HepG2 (cell line): ENCODE data around the gene UBE2L6. TPM values are rescaled to one million over a fixed set of nuclear protein-coding genes. Genes with fewer than 3 reads are reported as not detected.

Source experiments
- ARNT ChIP-seq: fragments of 450-650 bp; IDR thresholded peaks from 2 replicates; pipeline ENCODE4 v1.6.1; 2017
- CCDC6 ChIP-seq: sonication (generic); formaldehyde crosslinking; IDR thresholded peaks from 2 replicates; pipeline ENCODE4 v1.8.1; 2022; ENCODE audit warnings: mild to moderate bottlenecking, missing genetic modification reagents, moderate library complexity
- MXI1 ChIP-seq: IDR thresholded peaks from 3 replicates; pipeline ENCODE4 v1.6.1; 2012; ENCODE audit warnings: low read depth, low read length, inconsistent platforms, borderline replicate concordance
- NFIC ChIP-seq: IDR thresholded peaks from 2 replicates; pipeline ENCODE4 v1.6.1; 2012; ENCODE audit warnings: mild to moderate bottlenecking, low read length, inconsistent platforms
- POLR2A ChIP-seq, 2 experiments: IDR thresholded peaks; 2 replicates each; pipeline ENCODE4 v1.6.1; 2011; ENCODE audit warnings: low read depth in 2 of 2, low read length in 2 of 2, mild to moderate bottlenecking in 1 of 2, moderate library complexity in 1 of 2; ENCODE audit not compliant: insufficient read depth in 1 of 2
- ZFX ChIP-seq: sonication (generic); formaldehyde crosslinking; IDR thresholded peaks from 2 replicates; pipeline ENCODE4 v1.4.0; 2020; ENCODE audit warnings: mild to moderate bottlenecking, low read depth, missing genetic modification reagents, moderate library complexity
- ZNF616 ChIP-seq: sonication (generic); formaldehyde crosslinking; IDR thresholded peaks from 2 replicates; pipeline ENCODE4 v1.5.0; 2020; ENCODE audit warnings: low read depth, mild to moderate bottlenecking, missing genetic modification reagents
- ZNF713 ChIP-seq: sonication (generic); formaldehyde crosslinking; IDR thresholded peaks from 2 replicates; pipeline ENCODE4 v1.4.0; 2020; ENCODE audit warnings: mild to moderate bottlenecking, missing genetic modification reagents
- ZSCAN30 ChIP-seq: sonication (generic); formaldehyde crosslinking; IDR thresholded peaks from 2 replicates; pipeline ENCODE4 v1.5.0; 2020; ENCODE audit warnings: mild to moderate bottlenecking, missing genetic modification reagents
- polyA plus RNA-seq, 8 experiments: library from polyadenylated mRNA; depleted of rRNA in 3 of 8; stranded (reverse) in 7 of 8; unstranded in 1 of 8; fragments of >200 nt; fragmentation: Illumina TruSeq in 4 of 8; extraction: Trizol in 4 of 8; gene quantifications; 2 replicates each; pipeline versions ENCODE4 v1.2.1 to v1.2.3, GENCODE V29; 2011 to 2016; ENCODE audit warnings: low read depth in 4 of 8, missing spikeins in 1 of 8, mixed read lengths in 1 of 8; ENCODE audit not compliant: insufficient read depth in 1 of 8
- total RNA-seq, 5 experiments: library from RNA; depleted of rRNA; stranded (reverse); fragments of >200 nt; fragmentation: Illumina TruSeq; extraction: Trizol; gene quantifications; 2 replicates each; pipeline ENCODE4 v1.2.3, GENCODE V29; 2016; ENCODE audit warnings: low read depth in 1 of 5
- TF ChIP-seq, protein P1 (sequence below): sonication (generic); formaldehyde crosslinking; IDR thresholded peaks from 2 replicates; pipeline ENCODE4 v1.4.0; 2020; ENCODE audit warnings: mild to moderate bottlenecking, missing genetic modification reagents
- TF ChIP-seq, protein P2 (sequence below): sonication (generic); formaldehyde crosslinking; IDR thresholded peaks from 2 replicates; pipeline ENCODE4 v1.8.0; 2023; ENCODE audit warnings: mild to moderate bottlenecking, missing genetic modification reagents
- TF ChIP-seq, protein P3 (sequence below): IDR thresholded peaks from 2 replicates; pipeline ENCODE4 v1.6.1; 2016; ENCODE audit warnings: low read depth, borderline replicate concordance
- TF ChIP-seq, protein P4 (sequence below): sonication (generic); formaldehyde crosslinking; IDR thresholded peaks from 2 replicates; pipeline ENCODE4 v1.4.0; 2020; ENCODE audit warnings: missing genetic modification reagents
- TF ChIP-seq, protein P5 (sequence below): sonication (generic); formaldehyde crosslinking; IDR thresholded peaks from 2 replicates; pipeline ENCODE4 v1.4.0; 2020; ENCODE audit warnings: missing genetic modification reagents
- TF ChIP-seq, protein P6 (sequence below): sonication (generic); formaldehyde crosslinking; IDR thresholded peaks from 2 replicates; pipeline ENCODE4 v1.4.0; 2020; ENCODE audit warnings: low read depth, missing genetic modification reagents

UBE2L6 gene
- total and polyA plus RNA-seq, 2 of the 13 experiments (the other 11 are each of a cell fraction or from before 2014, with no cell fraction given): 30.3 to 30.4 TPM

DNA sequence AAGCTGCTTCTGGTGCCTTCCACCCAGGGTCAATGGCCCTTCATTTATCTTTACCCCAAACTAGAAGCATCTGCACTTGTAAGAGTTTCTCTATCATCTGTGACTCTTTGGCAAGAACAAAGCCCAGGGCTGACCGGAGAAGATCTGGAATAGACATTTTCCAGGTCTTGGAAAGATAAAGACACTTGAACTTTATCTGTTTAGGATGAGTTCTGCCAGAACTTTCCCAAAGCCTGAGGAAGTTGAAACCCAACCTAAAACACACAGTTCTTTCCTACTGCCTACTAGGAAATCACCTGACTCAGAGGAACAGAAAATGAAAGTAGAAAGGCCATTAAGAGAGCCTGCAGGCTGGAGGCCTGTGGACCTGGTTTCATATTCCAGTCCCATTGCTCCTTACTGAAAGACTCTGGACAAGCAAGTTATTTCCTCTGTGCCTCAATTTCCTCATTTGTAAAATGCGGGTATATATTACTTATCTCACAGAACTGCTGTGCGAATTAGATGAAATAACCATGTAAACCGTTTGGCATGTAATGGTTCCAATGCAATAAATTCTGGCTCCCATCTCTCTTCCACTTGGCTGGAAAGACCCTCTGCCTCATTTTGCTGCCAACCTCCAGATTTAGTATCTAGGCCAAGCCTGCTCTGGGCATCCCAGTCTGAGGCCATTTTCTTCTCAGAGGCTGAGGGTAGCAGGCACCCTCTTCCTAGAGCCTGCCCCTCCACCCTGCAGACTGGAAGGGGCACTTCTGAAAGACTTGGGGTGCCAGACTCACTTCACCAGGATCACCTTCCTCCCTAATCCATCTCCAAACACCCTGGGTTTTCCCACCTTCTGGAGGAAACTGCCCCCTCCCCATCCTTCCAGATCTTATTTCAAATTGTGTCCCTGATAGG, 1.2 kb downstream of the UBE2L6 start (continued):
- TF ChIP-seq, protein P1, sequence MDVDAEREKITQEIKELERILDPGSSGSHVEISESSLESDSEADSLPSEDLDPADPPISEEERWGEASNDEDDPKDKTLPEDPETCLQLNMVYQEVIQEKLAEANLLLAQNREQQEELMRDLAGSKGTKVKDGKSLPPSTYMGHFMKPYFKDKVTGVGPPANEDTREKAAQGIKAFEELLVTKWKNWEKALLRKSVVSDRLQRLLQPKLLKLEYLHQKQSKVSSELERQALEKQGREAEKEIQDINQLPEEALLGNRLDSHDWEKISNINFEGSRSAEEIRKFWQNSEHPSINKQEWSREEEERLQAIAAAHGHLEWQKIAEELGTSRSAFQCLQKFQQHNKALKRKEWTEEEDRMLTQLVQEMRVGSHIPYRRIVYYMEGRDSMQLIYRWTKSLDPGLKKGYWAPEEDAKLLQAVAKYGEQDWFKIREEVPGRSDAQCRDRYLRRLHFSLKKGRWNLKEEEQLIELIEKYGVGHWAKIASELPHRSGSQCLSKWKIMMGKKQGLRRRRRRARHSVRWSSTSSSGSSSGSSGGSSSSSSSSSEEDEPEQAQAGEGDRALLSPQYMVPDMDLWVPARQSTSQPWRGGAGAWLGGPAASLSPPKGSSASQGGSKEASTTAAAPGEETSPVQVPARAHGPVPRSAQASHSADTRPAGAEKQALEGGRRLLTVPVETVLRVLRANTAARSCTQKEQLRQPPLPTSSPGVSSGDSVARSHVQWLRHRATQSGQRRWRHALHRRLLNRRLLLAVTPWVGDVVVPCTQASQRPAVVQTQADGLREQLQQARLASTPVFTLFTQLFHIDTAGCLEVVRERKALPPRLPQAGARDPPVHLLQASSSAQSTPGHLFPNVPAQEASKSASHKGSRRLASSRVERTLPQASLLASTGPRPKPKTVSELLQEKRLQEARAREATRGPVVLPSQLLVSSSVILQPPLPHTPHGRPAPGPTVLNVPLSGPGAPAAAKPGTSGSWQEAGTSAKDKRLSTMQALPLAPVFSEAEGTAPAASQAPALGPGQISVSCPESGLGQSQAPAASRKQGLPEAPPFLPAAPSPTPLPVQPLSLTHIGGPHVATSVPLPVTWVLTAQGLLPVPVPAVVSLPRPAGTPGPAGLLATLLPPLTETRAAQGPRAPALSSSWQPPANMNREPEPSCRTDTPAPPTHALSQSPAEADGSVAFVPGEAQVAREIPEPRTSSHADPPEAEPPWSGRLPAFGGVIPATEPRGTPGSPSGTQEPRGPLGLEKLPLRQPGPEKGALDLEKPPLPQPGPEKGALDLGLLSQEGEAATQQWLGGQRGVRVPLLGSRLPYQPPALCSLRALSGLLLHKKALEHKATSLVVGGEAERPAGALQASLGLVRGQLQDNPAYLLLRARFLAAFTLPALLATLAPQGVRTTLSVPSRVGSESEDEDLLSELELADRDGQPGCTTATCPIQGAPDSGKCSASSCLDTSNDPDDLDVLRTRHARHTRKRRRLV (CRISPR knock-in tag): no peak
- no peak for TF ChIP-seq NFIC
- TF ChIP-seq ZFX (CRISPR knock-in tag): 0 out of 2 replicates have a peak, but pooled peaks have one; percentile 54
- TF ChIP-seq, protein P2, sequence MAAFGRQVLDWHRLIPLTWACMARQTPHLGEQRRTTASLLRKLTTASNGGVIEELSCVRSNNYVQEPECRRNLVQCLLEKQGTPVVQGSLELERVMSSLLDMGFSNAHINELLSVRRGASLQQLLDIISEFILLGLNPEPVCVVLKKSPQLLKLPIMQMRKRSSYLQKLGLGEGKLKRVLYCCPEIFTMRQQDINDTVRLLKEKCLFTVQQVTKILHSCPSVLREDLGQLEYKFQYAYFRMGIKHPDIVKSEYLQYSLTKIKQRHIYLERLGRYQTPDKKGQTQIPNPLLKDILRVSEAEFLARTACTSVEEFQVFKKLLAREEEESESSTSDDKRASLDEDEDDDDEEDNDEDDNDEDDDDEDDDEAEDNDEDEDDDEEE: no peak
- no peak for TF ChIP-seq ARNT
- TF ChIP-seq, protein P3, sequence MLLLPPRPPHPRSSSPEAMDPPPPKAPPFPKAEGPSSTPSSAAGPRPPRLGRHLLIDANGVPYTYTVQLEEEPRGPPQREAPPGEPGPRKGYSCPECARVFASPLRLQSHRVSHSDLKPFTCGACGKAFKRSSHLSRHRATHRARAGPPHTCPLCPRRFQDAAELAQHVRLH: no peak
- TF ChIP-seq MXI1: no peak
- no peak for TF ChIP-seq ZNF713 (CRISPR knock-in tag)
- TF ChIP-seq, protein P4, sequence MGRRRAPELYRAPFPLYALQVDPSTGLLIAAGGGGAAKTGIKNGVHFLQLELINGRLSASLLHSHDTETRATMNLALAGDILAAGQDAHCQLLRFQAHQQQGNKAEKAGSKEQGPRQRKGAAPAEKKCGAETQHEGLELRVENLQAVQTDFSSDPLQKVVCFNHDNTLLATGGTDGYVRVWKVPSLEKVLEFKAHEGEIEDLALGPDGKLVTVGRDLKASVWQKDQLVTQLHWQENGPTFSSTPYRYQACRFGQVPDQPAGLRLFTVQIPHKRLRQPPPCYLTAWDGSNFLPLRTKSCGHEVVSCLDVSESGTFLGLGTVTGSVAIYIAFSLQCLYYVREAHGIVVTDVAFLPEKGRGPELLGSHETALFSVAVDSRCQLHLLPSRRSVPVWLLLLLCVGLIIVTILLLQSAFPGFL (CRISPR knock-in tag): no peak
- TF ChIP-seq, protein P5, sequence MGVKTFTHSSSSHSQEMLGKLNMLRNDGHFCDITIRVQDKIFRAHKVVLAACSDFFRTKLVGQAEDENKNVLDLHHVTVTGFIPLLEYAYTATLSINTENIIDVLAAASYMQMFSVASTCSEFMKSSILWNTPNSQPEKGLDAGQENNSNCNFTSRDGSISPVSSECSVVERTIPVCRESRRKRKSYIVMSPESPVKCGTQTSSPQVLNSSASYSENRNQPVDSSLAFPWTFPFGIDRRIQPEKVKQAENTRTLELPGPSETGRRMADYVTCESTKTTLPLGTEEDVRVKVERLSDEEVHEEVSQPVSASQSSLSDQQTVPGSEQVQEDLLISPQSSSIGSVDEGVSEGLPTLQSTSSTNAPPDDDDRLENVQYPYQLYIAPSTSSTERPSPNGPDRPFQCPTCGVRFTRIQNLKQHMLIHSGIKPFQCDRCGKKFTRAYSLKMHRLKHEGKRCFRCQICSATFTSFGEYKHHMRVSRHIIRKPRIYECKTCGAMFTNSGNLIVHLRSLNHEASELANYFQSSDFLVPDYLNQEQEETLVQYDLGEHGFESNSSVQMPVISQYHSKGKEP (CRISPR knock-in tag): no peak
- no peak for TF ChIP-seq ZNF616 (CRISPR knock-in tag)
- no peak for TF ChIP-seq ZSCAN30 (CRISPR knock-in tag)
- TF ChIP-seq, protein P6, sequence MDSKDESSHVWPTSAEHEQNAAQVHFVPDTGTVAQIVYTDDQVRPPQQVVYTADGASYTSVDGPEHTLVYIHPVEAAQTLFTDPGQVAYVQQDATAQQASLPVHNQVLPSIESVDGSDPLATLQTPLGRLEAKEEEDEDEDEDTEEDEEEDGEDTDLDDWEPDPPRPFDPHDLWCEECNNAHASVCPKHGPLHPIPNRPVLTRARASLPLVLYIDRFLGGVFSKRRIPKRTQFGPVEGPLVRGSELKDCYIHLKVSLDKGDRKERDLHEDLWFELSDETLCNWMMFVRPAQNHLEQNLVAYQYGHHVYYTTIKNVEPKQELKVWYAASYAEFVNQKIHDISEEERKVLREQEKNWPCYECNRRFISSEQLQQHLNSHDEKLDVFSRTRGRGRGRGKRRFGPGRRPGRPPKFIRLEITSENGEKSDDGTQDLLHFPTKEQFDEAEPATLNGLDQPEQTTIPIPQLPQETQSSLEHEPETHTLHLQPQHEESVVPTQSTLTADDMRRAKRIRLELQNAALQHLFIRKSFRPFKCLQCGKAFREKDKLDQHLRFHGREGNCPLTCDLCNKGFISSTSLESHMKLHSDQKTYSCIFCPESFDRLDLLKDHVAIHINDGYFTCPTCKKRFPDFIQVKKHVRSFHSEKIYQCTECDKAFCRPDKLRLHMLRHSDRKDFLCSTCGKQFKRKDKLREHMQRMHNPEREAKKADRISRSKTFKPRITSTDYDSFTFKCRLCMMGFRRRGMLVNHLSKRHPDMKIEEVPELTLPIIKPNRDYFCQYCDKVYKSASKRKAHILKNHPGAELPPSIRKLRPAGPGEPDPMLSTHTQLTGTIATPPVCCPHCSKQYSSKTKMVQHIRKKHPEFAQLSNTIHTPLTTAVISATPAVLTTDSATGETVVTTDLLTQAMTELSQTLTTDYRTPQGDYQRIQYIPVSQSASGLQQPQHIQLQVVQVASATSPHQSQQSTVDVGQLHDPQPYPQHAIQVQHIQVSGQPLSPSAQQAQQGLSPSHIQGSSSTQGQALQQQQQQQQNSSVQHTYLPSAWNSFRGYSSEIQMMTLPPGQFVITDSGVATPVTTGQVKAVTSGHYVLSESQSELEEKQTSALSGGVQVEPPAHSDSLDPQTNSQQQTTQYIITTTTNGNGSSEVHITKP (CRISPR knock-in tag): no peak
- TF ChIP-seq CCDC6 (CRISPR knock-in tag): no peak
- no peak for TF ChIP-seq POLR2A (IDR thresholded peaks at IDR 0.05; ENCODE audit: insufficient read depth in 1 of 2, low read depth in 2 of 2, low read length in 2 of 2)
